ENCODE data around the gene LDLRAD3.
A peak's percentile ranks its signal among the peaks of the same experiment; 100 is the strongest.

LDLRAD3 gene

GRCh38 chr11:36278531-36279282 lies 334.8 kb downstream of the LDLRAD3 start:
- peak; percentile 37; the same call in 2 of the 3 replicates for ATAC-seq
- no peak for TF ChIP-seq BACH2 (CRISPR knock-in tag; IDR thresholded peaks at IDR 0.05; ENCODE audit: borderline replicate concordance)
- no peak for TF ChIP-seq CSDC2 (CRISPR knock-in tag; IDR thresholded peaks at IDR 0.05)
- no peak for TF ChIP-seq RARB (CRISPR knock-in tag; IDR thresholded peaks at IDR 0.05)
- TF ChIP-seq ZNF565 (CRISPR knock-in tag; conservative IDR thresholded peaks at IDR 0.05; ENCODE audit: low read depth) = no peak
- TF ChIP-seq ISL1 (CRISPR knock-in tag; IDR thresholded peaks at IDR 0.05) = no peak
- no peak for TF ChIP-seq PATZ1 (CRISPR knock-in tag; IDR thresholded peaks at IDR 0.05; ENCODE audit: borderline replicate concordance)
- TF ChIP-seq ZFP3 (CRISPR knock-in tag; IDR thresholded peaks at IDR 0.05) = no peak

GRCh38 chr11:36280531-36280930 lies 336.7 kb downstream of the LDLRAD3 start:
- no peak for TF ChIP-seq CSRNP3 (CRISPR knock-in tag; IDR thresholded peaks at IDR 0.05)
- no peak for TF ChIP-seq ARNTL (CRISPR knock-in tag; IDR thresholded peaks at IDR 0.05; ENCODE audit: borderline replicate concordance, low read depth)
- no peak for TF ChIP-seq ISL1 (CRISPR knock-in tag; IDR thresholded peaks at IDR 0.05)
- no peak for TF ChIP-seq ZFP3 (CRISPR knock-in tag; IDR thresholded peaks at IDR 0.05)
- no peak for TF ChIP-seq TCF4 (CRISPR knock-in tag; IDR thresholded peaks at IDR 0.05; ENCODE audit: borderline replicate concordance)
- TF ChIP-seq BACH2 (CRISPR knock-in tag; IDR thresholded peaks at IDR 0.05; ENCODE audit: borderline replicate concordance) = no peak
- no peak for TF ChIP-seq PATZ1 (CRISPR knock-in tag; IDR thresholded peaks at IDR 0.05; ENCODE audit: borderline replicate concordance)
- TF ChIP-seq GLIS3 (CRISPR knock-in tag; IDR thresholded peaks at IDR 0.05) = no peak
- TF ChIP-seq PPARA (CRISPR knock-in tag; IDR thresholded peaks at IDR 0.05; ENCODE audit: borderline replicate concordance) = no peak
- no peak for TF ChIP-seq ZFP30 (CRISPR knock-in tag; IDR thresholded peaks at IDR 0.05)
- TF ChIP-seq ZNF565 (CRISPR knock-in tag; conservative IDR thresholded peaks at IDR 0.05; ENCODE audit: low read depth) = no peak
- ATAC-seq = no peak

All from SK-N-SH treated with all-trans-retinoic acid at 6 μM for 48 hours (cell line).